SU-DHL-6 (cell line): Measurements from ENCODE around the gene ACER1.

Experiments used
- EZH2phosphoT487 ChIP-seq: fragments of 200-600 bp; sonication (generic), shearing (Covaris generic); conservative IDR thresholded peaks from 2 replicates; pipeline ENCODE4 v1.6.1; 2018; ENCODE audit warnings: mild to moderate bottlenecking, antibody characterized with exemption, low read length, moderate library complexity, mixed read lengths
- TF ChIP-seq, protein P1 (sequence below): fragments of 200-600 bp; sonication (generic); IDR thresholded peaks from one replicate; pipeline ENCODE4 v1.5.1; 2017; ENCODE audit warnings: antibody characterized with exemption, mild to moderate bottlenecking, low read length, moderate library complexity; ENCODE audit not compliant: insufficient read depth, poor library complexity, severe bottlenecking

DNA sequence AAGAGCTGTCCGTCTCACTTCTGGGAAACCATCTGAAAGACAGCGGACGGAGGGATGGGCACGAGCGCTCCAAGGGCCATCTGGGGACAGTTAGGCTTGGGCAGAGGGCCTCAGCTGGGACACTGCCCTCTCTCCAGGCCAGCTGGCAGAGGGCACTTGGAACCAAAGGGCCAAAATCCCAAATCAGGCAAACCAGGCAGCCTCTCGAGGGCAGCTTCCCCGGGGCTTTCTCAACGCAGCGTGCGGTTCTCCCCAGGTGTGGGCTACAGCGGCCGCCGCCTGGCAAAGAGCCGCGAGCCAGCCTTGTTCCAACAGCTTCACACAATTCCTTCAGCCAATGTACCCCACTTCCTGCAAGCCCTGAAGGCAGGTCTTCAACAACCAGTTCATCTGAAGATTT is 58.7 kb downstream of the ACER1 start:
- TF ChIP-seq, protein P1, sequence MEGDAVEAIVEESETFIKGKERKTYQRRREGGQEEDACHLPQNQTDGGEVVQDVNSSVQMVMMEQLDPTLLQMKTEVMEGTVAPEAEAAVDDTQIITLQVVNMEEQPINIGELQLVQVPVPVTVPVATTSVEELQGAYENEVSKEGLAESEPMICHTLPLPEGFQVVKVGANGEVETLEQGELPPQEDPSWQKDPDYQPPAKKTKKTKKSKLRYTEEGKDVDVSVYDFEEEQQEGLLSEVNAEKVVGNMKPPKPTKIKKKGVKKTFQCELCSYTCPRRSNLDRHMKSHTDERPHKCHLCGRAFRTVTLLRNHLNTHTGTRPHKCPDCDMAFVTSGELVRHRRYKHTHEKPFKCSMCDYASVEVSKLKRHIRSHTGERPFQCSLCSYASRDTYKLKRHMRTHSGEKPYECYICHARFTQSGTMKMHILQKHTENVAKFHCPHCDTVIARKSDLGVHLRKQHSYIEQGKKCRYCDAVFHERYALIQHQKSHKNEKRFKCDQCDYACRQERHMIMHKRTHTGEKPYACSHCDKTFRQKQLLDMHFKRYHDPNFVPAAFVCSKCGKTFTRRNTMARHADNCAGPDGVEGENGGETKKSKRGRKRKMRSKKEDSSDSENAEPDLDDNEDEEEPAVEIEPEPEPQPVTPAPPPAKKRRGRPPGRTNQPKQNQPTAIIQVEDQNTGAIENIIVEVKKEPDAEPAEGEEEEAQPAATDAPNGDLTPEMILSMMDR: no peak
- TF ChIP-seq EZH2phosphoT487: no peak
